Fibroblast of lung (primary cell): ENCODE measurements around the gene DOP1B.

Experiments used
- CTCF ChIP-seq, 2 donors: IDR thresholded peaks in 1 of 2; conservative IDR thresholded peaks in 1 of 2; 1 replicate in 1 of 2; 2 replicates in 1 of 2; pipeline ENCODE4 v1.5.1; 2011 to 2012; ENCODE audit warnings: low read length in 2 of 2, control low read depth in 1 of 2, inconsistent platforms in 1 of 2, low read depth in 1 of 2, mild to moderate bottlenecking in 1 of 2
- EZH2 ChIP-seq: IDR thresholded peaks from 2 replicates; pipeline ENCODE4 v1.5.1; 2012; ENCODE audit warnings: low read length, control low read depth, mild to moderate bottlenecking; ENCODE audit errors: missing control alignments

- no peak for TF ChIP-seq CTCF (conservative IDR thresholded peaks at IDR 0.05 in 1 of 2, IDR thresholded peaks at IDR 0.05 in 1 of 2; ENCODE audit: low read depth in 1 of 2, low read length in 2 of 2)
- TF ChIP-seq EZH2 = no peak
Observed at GRCh38 chr21:36126621-36127110, 30.0 kb upstream of the DOP1B start.
